NB4 (cell line): ENCODE data around the gene ATF7IP2.

ENCODE experiments used
- DNase-seq: peaks from one replicate; pipeline ENCODE4 v3.0.0; 2010; ENCODE audit warnings: low read depth
- H3K4me3 ChIP-seq: one replicate; pipeline ENCODE4 v1.5.1; 2011; ENCODE audit warnings: mild to moderate bottlenecking, low read depth, low read length, moderate library complexity
- MYC ChIP-seq: IDR thresholded peaks from 2 replicates; pipeline ENCODE4 v1.6.1; 2011; ENCODE audit warnings: low read depth, low read length
- POLR2A ChIP-seq: IDR thresholded peaks from 2 replicates; pipeline ENCODE4 v1.6.1; 2011; ENCODE audit warnings: mild to moderate bottlenecking; ENCODE audit not compliant: insufficient read length; ENCODE audit errors: extremely low read depth
- TF ChIP-seq, protein P1 (sequence below): IDR thresholded peaks from one replicate; pipeline ENCODE4 v1.5.1; 2012; ENCODE audit warnings: low read depth, low read length
- TF ChIP-seq, protein P2 (sequence below): IDR thresholded peaks from 2 replicates; pipeline ENCODE4 v1.6.1; 2011; ENCODE audit warnings: low read depth, low read length

Gene ATF7IP2

DNA sequence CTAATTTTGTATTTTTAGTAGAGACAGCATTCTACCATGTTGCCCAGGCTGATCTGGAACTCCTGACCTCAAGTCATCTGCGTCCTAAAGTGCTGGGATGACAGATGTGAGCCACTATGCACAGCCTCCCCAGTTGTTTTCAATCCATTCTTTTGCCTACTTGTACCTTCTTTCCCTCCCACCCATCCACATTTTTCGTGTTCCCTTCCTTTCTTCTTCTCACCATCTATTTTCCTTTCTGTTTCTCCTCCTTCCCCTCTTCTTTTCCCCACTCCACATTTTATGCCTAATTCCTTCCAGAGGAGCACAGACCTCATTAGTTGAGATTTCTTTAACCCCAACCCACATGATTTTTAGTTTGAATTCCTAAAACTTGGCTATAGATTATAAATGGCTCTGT, 94.3 kb downstream of the ATF7IP2 start:
- H3K4me3 ChIP-seq: no peak overlapping the region
- TF ChIP-seq, protein P1, sequence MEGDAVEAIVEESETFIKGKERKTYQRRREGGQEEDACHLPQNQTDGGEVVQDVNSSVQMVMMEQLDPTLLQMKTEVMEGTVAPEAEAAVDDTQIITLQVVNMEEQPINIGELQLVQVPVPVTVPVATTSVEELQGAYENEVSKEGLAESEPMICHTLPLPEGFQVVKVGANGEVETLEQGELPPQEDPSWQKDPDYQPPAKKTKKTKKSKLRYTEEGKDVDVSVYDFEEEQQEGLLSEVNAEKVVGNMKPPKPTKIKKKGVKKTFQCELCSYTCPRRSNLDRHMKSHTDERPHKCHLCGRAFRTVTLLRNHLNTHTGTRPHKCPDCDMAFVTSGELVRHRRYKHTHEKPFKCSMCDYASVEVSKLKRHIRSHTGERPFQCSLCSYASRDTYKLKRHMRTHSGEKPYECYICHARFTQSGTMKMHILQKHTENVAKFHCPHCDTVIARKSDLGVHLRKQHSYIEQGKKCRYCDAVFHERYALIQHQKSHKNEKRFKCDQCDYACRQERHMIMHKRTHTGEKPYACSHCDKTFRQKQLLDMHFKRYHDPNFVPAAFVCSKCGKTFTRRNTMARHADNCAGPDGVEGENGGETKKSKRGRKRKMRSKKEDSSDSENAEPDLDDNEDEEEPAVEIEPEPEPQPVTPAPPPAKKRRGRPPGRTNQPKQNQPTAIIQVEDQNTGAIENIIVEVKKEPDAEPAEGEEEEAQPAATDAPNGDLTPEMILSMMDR: no peak
- TF ChIP-seq, protein P2, sequence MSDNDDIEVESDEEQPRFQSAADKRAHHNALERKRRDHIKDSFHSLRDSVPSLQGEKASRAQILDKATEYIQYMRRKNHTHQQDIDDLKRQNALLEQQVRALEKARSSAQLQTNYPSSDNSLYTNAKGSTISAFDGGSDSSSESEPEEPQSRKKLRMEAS: no peak
- TF ChIP-seq MYC: no peak
- TF ChIP-seq POLR2A: no peak
- DNase-seq: no peak

DNA sequence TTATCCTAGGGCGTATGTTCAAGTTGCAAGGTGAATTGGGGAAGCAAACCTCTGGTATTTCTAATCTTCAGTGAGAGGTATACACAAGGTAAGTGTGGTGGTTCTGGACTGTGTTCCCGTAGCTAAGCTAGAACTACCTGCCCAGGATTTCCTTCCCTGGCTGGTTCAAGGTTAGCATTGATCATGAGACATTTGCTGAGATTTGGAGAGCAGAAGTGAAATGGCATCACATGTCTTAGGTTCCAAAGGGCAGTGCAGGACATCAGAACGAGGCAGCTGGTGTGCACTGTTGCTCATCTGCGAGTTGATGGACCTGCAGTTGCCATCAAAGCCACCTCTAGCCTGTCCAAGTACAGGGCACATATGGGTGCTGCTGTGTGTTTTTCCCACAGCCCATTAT, 99.3 kb downstream of the ATF7IP2 start:
- DNase-seq: no peak
- TF ChIP-seq, protein P1: no peak
- TF ChIP-seq, protein P2: no peak
- TF ChIP-seq POLR2A (no peak), MYC (no peak)

DNA sequence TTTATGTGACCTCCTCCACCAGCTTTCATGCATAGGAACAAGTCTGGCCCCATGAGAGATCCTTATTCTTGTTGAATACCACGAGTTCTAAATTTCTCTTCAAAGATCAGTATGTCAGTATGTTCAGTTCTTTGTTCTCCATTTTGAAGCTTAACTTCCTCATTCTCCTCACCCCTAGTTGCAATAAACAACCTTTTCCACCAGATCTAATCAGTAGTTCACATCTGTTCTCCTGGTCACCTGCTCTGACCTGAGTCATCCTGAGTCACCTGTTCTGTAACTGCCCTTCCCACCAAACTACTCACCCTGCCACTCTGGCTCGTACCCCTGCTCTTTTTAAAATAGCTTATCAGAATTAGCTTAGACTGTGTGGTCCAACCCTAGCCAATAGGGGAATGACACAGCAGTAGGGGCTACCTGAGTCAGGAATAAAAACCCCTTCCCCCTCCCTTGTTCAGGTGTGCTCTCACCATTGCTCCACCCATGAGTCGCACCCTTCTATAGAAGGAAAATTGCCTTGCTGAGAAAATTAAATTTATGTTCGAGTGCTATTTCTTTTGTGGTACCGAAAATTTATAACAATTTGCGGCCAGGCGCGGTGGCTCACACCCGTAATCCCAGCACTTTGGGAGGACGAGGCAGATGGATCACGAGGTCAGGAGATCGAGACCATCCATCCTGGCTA, 100.0 kb downstream of the ATF7IP2 start:
- no peak overlapping the region for H3K4me3 ChIP-seq
- TF ChIP-seq, protein P1: no peak
- TF ChIP-seq MYC (no peak), POLR2A (no peak)
- TF ChIP-seq, protein P2: no peak
- DNase-seq: peak; percentile 50

More for the DNA sequence above, 99.3 kb downstream of the ATF7IP2 start:
- H3K4me3 ChIP-seq: no peak overlapping the region

DNA sequence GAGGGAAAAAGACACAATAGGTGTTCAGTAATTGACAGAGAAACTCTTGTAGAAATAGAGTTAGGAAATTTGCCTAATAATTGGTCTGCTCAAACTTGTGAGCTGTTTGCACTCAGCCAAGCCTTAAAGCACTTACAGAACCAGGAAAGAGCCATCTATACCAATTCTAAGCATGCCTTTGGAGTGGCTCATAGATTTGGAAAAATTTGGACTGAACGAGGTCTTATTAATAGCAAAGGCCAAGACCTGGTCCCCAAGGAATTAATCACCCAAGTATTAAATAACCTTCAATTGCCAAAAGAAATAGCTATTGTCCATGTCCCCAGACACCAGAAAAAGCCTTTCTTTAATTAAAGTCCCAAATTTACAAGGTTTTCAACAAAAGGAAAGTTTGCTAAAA, 104.3 kb downstream of the ATF7IP2 start:
- no peak for DNase-seq
- TF ChIP-seq, protein P2: no peak
- no peak for TF ChIP-seq MYC
- TF ChIP-seq, protein P1: no peak
- no peak for TF ChIP-seq POLR2A
- no peak overlapping the region for H3K4me3 ChIP-seq

DNA sequence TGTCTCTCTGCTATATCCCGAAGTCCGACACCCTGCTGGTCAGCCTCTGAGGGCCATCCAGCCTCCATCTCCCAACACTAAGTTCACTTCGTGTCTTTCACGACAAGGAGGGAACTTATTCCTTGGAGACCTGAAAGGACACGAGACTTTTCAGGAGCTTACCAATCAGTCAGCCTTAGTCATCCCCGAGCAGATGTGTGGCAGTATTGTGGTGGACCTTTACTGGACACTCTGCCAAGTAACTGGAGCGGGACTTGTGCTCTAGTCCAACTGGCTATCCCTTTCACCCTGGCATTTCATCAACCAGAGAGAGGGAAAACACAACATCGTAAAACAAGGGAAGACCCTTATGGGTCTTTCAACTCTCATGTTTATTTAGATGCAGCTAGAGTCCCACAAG, 107.4 kb downstream of the ATF7IP2 start:
- no peak for DNase-seq
- TF ChIP-seq, protein P2: no peak
- TF ChIP-seq MYC: no peak
- TF ChIP-seq POLR2A: no peak
- TF ChIP-seq, protein P1: no peak
- H3K4me3 ChIP-seq: no peak overlapping the region
